ENCODE results near the gene DNAJC2.

Gene DNAJC2

DNA sequence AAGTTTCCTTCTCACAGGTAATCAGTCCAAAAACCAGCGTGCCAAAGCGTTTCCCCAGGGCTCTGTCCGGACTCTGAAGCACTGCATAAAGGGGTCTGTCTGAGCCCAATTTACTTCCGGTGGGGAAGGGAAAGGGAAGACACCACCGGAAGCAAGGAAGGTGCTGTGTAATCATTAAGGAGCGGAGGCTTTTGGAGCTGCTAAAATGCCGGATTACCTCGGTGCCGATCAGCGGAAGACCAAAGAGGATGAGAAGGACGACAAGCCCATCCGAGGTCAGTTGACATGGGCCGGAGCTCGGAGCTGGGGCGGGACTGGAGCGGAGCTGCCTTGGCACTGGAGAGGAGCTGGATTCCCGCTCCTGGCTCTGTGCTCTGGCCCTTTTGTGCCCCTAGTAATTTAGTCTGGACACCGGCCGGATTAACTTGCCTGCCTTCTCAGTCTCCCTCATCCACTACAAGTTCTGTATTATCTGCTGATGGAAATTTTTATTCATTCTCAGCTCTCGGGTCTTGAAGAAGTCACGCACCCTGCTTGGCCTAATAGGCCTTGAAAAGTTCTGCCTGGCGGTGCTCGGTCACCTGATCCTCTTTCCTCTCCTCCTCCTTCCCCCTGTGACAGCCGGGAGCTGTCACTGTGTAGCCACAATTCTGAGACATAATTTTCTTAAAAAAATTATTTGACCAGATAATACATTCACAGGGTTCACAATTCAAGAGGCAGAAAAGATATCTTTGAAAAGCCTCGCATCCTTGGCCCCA is 3.1 kb upstream of the DNAJC2 start, which contains the start of gene PSMC2:
Gene PSMC2, plus strand, starts transcription at position 137 of the 761 bp plus-strand sequence. Its CDS starts 69 bp downstream, at position 206.
- TF ChIP-seq, protein P1, sequence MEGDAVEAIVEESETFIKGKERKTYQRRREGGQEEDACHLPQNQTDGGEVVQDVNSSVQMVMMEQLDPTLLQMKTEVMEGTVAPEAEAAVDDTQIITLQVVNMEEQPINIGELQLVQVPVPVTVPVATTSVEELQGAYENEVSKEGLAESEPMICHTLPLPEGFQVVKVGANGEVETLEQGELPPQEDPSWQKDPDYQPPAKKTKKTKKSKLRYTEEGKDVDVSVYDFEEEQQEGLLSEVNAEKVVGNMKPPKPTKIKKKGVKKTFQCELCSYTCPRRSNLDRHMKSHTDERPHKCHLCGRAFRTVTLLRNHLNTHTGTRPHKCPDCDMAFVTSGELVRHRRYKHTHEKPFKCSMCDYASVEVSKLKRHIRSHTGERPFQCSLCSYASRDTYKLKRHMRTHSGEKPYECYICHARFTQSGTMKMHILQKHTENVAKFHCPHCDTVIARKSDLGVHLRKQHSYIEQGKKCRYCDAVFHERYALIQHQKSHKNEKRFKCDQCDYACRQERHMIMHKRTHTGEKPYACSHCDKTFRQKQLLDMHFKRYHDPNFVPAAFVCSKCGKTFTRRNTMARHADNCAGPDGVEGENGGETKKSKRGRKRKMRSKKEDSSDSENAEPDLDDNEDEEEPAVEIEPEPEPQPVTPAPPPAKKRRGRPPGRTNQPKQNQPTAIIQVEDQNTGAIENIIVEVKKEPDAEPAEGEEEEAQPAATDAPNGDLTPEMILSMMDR (IDR thresholded peaks at IDR 0.05; ENCODE audit: low read depth, low read length): no peak
- H3K4me1 ChIP-seq: no peaks in the 10 kb centered on the region
- peak; percentile 78 for DNase-seq
- peak within 1 kb of the TSS; percentile 97 for H3K4me3 ChIP-seq (ENCODE audit: low read depth, low read length)
- no peaks in the 10 kb centered on the region for H3K9me3 ChIP-seq
- peaks cover 10% of the 10 kb centered on the region for H3K36me3 ChIP-seq
- H3K27me3 ChIP-seq: no peaks in the 10 kb centered on the region

DNA sequence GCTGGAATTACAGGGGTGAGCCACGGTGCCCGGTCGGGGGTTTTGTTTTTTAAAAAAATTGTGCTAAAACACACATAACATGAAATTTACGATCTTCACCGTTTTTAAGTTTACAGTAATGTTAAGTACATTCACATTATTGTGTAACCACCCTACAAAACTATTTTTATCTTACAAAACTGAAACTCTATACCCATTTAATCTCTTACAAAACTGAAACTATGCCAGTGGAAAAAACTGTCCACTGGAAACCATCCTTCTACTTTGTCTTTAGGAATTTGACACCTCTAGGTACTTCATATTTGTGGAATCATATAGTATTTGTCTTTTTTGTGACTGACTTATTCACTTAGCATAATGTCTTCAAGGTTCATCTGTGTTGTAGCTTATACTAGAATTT is 1.8 kb upstream of the DNAJC2 start:
- H3K36me3 ChIP-seq: peaks cover 12% of the 10 kb centered on the region
- TF ChIP-seq, protein P1 (IDR thresholded peaks at IDR 0.05; ENCODE audit: low read depth, low read length): no peak
- H3K4me3 ChIP-seq (ENCODE audit: low read depth, low read length): no peak overlapping the region
- no peaks in the 10 kb centered on the region for H3K27me3 ChIP-seq
- H3K9me3 ChIP-seq: no peaks in the 10 kb centered on the region
- DNase-seq: no peak
- no peaks in the 10 kb centered on the region for H3K4me1 ChIP-seq

DNA sequence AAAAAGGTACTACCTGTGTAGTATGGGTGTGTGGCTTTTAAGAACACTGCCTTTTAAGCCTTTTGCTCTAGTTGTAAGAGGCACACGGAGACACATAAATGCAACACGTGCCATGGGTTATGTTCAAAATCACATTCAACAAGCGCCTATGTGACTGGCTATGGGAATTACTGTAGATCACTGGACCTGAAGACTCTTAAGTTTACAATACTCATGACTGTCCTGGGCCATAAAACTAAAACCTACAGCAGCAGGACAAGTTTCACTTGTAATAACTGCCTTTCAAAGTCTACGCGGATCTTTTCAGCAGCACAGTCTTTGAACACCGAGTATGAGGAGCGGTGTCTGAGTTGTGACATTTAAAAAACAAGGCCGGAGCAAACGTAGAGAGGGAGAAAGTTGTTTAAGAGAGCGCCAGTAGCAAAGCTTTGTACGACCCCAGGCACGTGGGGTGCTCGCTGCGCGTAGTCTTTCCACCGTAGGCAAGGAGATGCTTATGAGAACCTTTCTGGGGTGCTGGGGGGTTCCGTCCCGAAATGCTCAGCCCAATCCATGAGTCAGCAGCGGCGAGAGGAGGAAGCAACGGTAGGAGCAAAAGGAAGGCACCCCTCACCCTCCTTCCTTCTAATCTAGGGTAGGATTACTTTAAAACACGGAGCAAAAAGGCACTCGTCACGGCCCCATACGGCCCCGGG is 662 bp downstream of the DNAJC2 start:
- DNase-seq: peak; percentile 7
- TF ChIP-seq, protein P1 (IDR thresholded peaks at IDR 0.05; ENCODE audit: low read depth, low read length): no peak
- H3K4me1 ChIP-seq: no peaks in the 10 kb centered on the region

DNA sequence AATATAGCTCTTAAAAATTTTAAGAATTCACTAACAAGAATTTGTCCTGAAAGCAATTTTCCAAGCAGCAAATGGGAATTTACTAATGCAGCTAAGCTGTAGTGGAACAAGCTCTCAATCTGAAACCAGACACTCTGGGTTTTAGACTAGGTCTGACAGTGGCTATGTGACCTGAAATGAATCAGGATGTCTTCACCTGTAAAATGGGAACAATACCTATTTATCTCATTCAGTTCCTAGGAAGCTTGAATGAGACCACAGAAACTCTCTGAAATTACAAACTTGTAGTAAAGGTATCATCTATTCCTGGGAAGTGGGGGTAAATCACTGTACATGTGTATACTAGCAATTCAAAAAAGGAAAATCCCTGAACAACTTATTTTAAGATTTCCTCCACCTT is 1.2 kb downstream of the DNAJC2 start:
- TF ChIP-seq, protein P1 (IDR thresholded peaks at IDR 0.05; ENCODE audit: low read depth, low read length): no peak
- no peak for DNase-seq
- Histone ChIP-seq H3K36me3 (peaks cover 37% of the 10 kb centered on the region), H3K27me3 (no peaks in the 10 kb centered on the region), H3K9me3 (no peaks in the 10 kb centered on the region), H3K4me1 (no peaks in the 10 kb centered on the region), H3K4me3 (ENCODE audit: low read depth, low read length) (peak overlapping the region; percentile 99)

More for the DNA sequence above, 662 bp downstream of the DNAJC2 start:
- Histone ChIP-seq H3K9me3 (no peaks in the 10 kb centered on the region), H3K4me3 (ENCODE audit: low read depth, low read length) (peak overlapping the region; percentile 99), H3K27me3 (no peaks in the 10 kb centered on the region), H3K36me3 (peaks cover 32% of the 10 kb centered on the region)

DNA sequence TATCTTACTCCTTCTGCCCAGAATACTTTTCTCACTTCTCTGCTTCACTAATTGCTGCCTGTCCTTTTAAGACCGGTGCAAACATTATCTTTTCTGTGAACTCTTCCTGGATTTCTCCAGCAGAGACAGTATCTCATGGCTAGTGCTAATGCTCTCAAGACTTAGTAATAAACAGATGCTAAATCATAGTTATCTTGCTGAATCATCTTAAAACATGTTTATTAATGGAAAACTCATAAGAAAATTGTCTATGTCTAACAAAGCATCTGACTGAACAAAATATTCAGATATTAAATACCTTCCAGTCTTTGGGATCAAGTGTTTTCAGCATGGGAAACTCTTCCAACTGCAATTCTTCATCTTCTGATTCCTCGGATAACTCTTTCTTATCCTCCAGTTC is 3.1 kb downstream of the DNAJC2 start:
- no peak for DNase-seq
- Histone ChIP-seq H3K4me3 (ENCODE audit: low read depth, low read length) (no peak overlapping the region), H3K27me3 (no peaks in the 10 kb centered on the region), H3K36me3 (peaks cover 55% of the 10 kb centered on the region), H3K9me3 (no peaks in the 10 kb centered on the region), H3K4me1 (no peaks in the 10 kb centered on the region)
- TF ChIP-seq, protein P1 (IDR thresholded peaks at IDR 0.05; ENCODE audit: low read depth, low read length): no peak

DNA sequence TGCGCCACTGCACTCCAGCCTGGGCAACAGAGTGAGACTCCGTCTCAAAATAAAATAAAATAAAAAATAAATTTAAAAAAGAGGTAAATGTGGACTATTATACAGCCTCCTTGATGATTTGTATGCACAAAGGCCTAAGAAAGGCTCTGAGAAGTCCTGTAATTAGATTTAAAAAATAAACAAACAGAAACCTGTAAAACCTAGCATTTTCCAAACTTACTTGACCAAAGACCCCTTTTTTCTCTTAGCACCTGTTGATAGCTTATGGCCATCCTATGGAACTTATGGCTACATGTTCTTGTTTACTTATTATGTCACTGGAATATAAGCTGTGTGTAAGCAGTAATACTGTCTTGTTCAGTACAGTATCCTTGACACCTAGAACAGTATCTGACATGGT is 5.7 kb downstream of the DNAJC2 start:
- Histone ChIP-seq H3K4me1 (no peaks in the 10 kb centered on the region), H3K27me3 (no peaks in the 10 kb centered on the region), H3K9me3 (no peaks in the 10 kb centered on the region), H3K36me3 (peaks cover 73% of the 10 kb centered on the region), H3K4me3 (ENCODE audit: low read depth, low read length) (no peak overlapping the region)
- DNase-seq: no peak
- TF ChIP-seq, protein P1 (IDR thresholded peaks at IDR 0.05; ENCODE audit: low read depth, low read length): no peak
